OCI-LY7 (cell line): ENCODE measurements around the gene ALK. TPM values are rescaled to one million over a fixed set of nuclear protein-coding genes. Genes with fewer than 3 reads are reported as not detected.

Experiments used
- BruUV-seq: library from RNA; stranded (reverse); fragments of 400-500 nt; replicated peaks from 2 replicates; lab custom pipeline; 2021; lab: Mats Ljungman, UMichigan
- CTCF ChIA-PET: fragments of 300-600 bp; sonication (Branson Sonifier 250); formaldehyde crosslinking; loops from one replicate; lab custom pipeline; 2022; ENCODE audit warnings: antibody characterized with exemption; ENCODE audit not compliant: unreplicated experiment; lab: Charles Lee
- POLR2A ChIA-PET: fragments of 300-600 bp; sonication (Branson Sonifier 250); formaldehyde crosslinking; loops from one replicate; lab custom pipeline; 2022; ENCODE audit warnings: antibody characterized with exemption; lab: Charles Lee
- DNase-seq: peaks from one replicate; pipeline ENCODE4 v3.0.0-alpha.2; 2015; ENCODE audit warnings: low spot score
- H2AFZ ChIP-seq: fragments of 200-600 bp; sonication (generic), shearing (Covaris generic); 2 replicates; pipeline ENCODE4 v1.6.1; 2014; ENCODE audit warnings: mild to moderate bottlenecking, antibody characterized with exemption, low read length, moderate library complexity
- H3K27ac ChIP-seq: fragments of 200-600 bp; sonication (generic); 2 replicates; pipeline ENCODE4 v1.5.1; 2014; ENCODE audit warnings: mixed run types, low read depth, mild to moderate bottlenecking, moderate library complexity, low read length, inconsistent platforms; ENCODE audit not compliant: poor library complexity, severe bottlenecking
- H3K36me3 ChIP-seq: fragments of 200-600 bp; sonication (generic); 2 replicates; pipeline ENCODE4 v1.6.1; 2014; ENCODE audit warnings: mild to moderate bottlenecking, antibody characterized with exemption, low read length, moderate library complexity, mixed read lengths; ENCODE audit not compliant: insufficient read depth
- H3K4me1 ChIP-seq: fragments of 200-600 bp; sonication (generic); 2 replicates; pipeline ENCODE4 v1.5.1; 2014; ENCODE audit warnings: mild to moderate bottlenecking, low read length; ENCODE audit not compliant: insufficient read depth, poor library complexity, severe bottlenecking
- H3K4me2 ChIP-seq: fragments of 200-600 bp; sonication (generic); 2 replicates; pipeline ENCODE4 v1.6.1; 2014; ENCODE audit warnings: mild to moderate bottlenecking, low read length
- H3K4me3 ChIP-seq: fragments of 200-600 bp; sonication (generic); 2 replicates; pipeline ENCODE4 v1.5.1; 2014; ENCODE audit warnings: mild to moderate bottlenecking, low read depth, low read length; ENCODE audit not compliant: poor library complexity, severe bottlenecking
- H3K79me2 ChIP-seq: fragments of 200-600 bp; sonication (generic); 2 replicates; pipeline ENCODE4 v1.6.1; 2016; ENCODE audit warnings: low read depth, mild to moderate bottlenecking, low read length, moderate library complexity, mixed read lengths; ENCODE audit not compliant: insufficient read depth
- H3K9me2 ChIP-seq: fragments of 200-600 bp; sonication (generic); 2 replicates; pipeline ENCODE4 v1.6.1; 2016; ENCODE audit warnings: mild to moderate bottlenecking, low read length, mixed read lengths; ENCODE audit not compliant: insufficient read depth
- H3K9me3 ChIP-seq: fragments of 200-600 bp; sonication (generic); 2 replicates; pipeline ENCODE4 v1.6.1; 2014; ENCODE audit warnings: mild to moderate bottlenecking, mixed run types, low read length, mixed read lengths
- H4K20me1 ChIP-seq: fragments of 200-600 bp; sonication (generic); 2 replicates; pipeline ENCODE4 v1.6.1; 2014; ENCODE audit warnings: mild to moderate bottlenecking, antibody characterized with exemption, low read length, moderate library complexity, mixed read lengths; ENCODE audit not compliant: insufficient read depth
- CTCF ChIP-seq: fragments of 200-600 bp; sonication (generic); conservative IDR thresholded peaks from 2 replicates; pipeline ENCODE4 v1.5.1; 2014; ENCODE audit warnings: mild to moderate bottlenecking, antibody characterized with exemption, low read length, moderate library complexity, mixed read lengths
- EZH2phosphoT487 ChIP-seq: fragments of 200-600 bp; sonication (generic); IDR thresholded peaks from 2 replicates; pipeline ENCODE4 v1.6.1; 2018; ENCODE audit warnings: low read depth, borderline replicate concordance, mild to moderate bottlenecking, mixed run types, antibody characterized with exemption, low read length, moderate library complexity, mixed read lengths
- intact Hi-C: fragments of 100-400 bp; cut with micrococcal nuclease; formaldehyde crosslinking; loops from one replicate; pipeline ENCODE4 v1.10.0; 2022; ENCODE audit not compliant: unreplicated experiment
- total RNA-seq, 2 experiments: library from RNA; depleted of rRNA in 1 of 2; stranded (reverse); fragments of >200 nt in 1 of 2; shearing (Covaris generic) in 1 of 2; gene quantifications; 2 replicates each; pipeline ENCODE4 v1.2.3, GENCODE V29; 2014 to 2022

The ALK gene
- total RNA-seq, 2 experiments from 2014 or later: 0.09 TPM; not detected in 1

GRCh38 chr2:29336341-29337241 is 584.8 kb downstream of the ALK start:
- Histone ChIP-seq H3K27ac (no peak overlapping the region), H3K9me3 (no peaks in the 10 kb centered on the region), H3K9me2 (no peaks in the 10 kb centered on the region), H3K4me1 (no peaks in the 10 kb centered on the region), H4K20me1 (no peaks in the 10 kb centered on the region), H3K4me3 (no peak overlapping the region), H3K79me2 (no peaks in the 10 kb centered on the region), H3K36me3 (no peaks in the 10 kb centered on the region), H3K4me2 (no peak overlapping the region), H2AFZ (no peak overlapping the region)
- intact Hi-C loops: no loop called here
- ChIA-PET POLR2A (no interaction called here), CTCF (no interaction called here)
- no TSS peak for BruUV-seq
- DNase-seq: no peak
- TF ChIP-seq CTCF (no peak), EZH2phosphoT487 (no peak)

- intact Hi-C loops: no loop called here
- ChIA-PET CTCF (no interaction called here), POLR2A (interaction anchor here (0.6 kb wide), 1 partner anchor 314 kb away, joined by 3 read pairs; no protein-coding TSS in a partner anchor)
- H3K4me1 ChIP-seq: no peaks in the 10 kb centered on the region
- H3K36me3 ChIP-seq: no peaks in the 10 kb centered on the region
- TF ChIP-seq EZH2phosphoT487 (no peak), CTCF (no peak)
- no peak overlapping the region for H3K27ac ChIP-seq
- H2AFZ ChIP-seq: no peak overlapping the region
- no peaks in the 10 kb centered on the region for H3K9me3 ChIP-seq
- DNase-seq: no peak
- no peaks in the 10 kb centered on the region for H3K79me2 ChIP-seq
- no TSS peak for BruUV-seq
- no peak overlapping the region for H3K4me3 ChIP-seq
- H3K4me2 ChIP-seq: no peak overlapping the region
- H3K9me2 ChIP-seq: no peaks in the 10 kb centered on the region
- no peaks in the 10 kb centered on the region for H4K20me1 ChIP-seq
Observed at GRCh38 chr2:29335396-29335795, 586.0 kb downstream of the ALK start.

GRCh38 chr2:29334706-29335105 is 586.7 kb downstream of the ALK start:
- Histone ChIP-seq H3K4me3 (no peak overlapping the region), H3K27ac (no peak overlapping the region), H2AFZ (no peak overlapping the region), H3K9me3 (no peaks in the 10 kb centered on the region), H3K9me2 (no peaks in the 10 kb centered on the region), H3K79me2 (no peaks in the 10 kb centered on the region), H3K36me3 (no peaks in the 10 kb centered on the region), H3K4me2 (no peak overlapping the region), H3K4me1 (no peaks in the 10 kb centered on the region), H4K20me1 (no peaks in the 10 kb centered on the region)
- intact Hi-C loops: no loop called here
- POLR2A ChIA-PET: no interaction called here
- CTCF ChIA-PET: no interaction called here
- DNase-seq: no peak
- TF ChIP-seq CTCF (no peak), EZH2phosphoT487 (no peak)
- no TSS peak for BruUV-seq
